GM18526 (cell line): ENCODE measurements around the gene PPM1H.

Experiments used
- POLR2A ChIP-seq: IDR thresholded peaks from 3 replicates; pipeline ENCODE4 v1.6.1; 2011; ENCODE audit not compliant: insufficient read length; ENCODE audit errors: extremely low read depth

Gene PPM1H

DNA sequence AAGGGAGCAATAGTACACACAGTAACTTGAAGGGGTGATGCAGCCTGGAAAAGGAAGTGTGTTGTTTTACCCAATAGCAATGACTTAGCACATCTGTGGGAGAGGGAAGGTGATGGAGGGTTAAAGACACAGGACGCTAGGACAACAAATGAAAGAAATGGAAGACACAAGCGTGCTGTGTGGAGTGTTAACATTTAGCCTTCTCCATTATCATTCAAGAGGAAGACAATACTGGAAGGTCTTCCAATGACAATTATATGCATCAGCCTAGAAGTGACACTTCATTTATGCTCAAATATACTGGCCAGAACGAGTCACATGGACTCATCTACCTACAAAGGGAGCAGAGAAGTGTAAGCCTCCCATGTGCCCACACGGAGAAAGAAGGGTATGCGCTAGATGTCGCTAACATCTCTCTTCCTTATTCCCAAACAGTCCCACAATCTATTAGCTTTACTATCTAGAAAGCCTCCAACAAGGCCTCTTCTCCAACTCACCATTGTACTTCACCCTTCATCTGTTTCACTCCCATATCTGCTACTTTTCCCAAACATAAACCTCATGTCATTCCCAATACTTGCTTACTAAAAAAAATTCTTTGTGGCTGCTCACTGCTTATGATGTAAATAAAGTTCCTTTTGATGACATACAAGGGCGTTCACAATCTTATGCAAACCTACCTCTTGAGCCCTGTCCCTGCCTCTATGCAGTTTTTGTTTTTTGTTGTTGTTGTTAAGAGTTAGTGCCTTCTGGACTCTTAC is 20.3 kb downstream of the PPM1H start:
- no peak for TF ChIP-seq POLR2A

DNA sequence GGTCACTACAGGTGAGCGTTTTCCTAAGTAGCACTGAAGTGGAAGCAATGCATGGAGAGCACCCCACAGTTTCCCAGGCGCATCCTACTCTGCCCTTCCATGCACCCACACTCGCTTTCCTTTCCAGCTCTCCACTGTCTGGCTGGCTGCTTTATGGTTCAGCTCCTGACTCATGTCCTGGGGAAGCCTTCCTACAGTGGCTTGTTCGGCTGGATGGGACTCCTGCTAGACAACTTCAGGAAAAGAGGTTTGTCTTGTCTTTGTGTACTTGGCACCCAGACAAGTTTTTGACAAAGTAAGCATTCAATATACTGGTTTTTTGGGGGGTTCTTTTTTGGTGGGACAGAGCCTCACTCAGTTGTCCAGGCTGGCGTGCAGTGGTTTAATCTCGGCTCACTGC is 21.6 kb downstream of the PPM1H start:
- no peak for TF ChIP-seq POLR2A

DNA sequence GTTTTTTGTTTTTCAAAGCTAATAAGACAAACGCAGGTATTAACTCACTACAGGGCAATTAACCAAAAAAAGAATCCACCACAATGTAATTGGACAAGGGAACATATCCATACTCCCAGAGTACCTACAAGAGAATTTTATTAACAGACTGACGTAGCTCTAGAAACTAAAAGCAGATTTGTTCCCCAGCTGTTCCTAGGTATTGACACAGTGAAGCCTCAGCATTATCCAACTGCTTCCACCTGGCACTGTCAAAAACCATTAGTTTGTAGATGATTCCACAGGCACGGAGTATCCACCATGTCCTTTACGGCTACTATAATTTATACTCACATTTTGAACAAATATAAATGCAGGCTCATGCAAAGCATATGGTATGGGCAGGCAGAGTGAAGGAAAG is 22.3 kb downstream of the PPM1H start:
- TF ChIP-seq POLR2A: no peak

DNA sequence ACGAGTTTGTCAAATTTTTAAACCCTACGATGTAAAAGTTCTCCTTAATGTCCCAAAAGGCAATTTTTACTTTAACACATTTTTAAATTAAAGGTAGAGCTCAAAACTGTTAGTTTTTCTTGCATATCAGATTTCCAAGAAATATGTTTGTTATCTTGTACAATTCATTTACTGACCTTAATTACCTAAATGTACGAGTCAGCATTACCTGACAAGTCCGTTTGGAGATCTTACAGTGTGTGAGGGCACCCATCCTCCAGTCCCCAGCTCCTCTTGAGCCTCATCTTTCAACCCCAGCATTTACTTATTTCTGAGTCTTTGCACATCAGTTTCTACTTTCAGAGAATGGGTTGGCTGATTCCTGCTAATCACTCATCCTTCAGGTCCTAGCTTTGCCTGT is 23.7 kb downstream of the PPM1H start:
- TF ChIP-seq POLR2A: no peak

DNA sequence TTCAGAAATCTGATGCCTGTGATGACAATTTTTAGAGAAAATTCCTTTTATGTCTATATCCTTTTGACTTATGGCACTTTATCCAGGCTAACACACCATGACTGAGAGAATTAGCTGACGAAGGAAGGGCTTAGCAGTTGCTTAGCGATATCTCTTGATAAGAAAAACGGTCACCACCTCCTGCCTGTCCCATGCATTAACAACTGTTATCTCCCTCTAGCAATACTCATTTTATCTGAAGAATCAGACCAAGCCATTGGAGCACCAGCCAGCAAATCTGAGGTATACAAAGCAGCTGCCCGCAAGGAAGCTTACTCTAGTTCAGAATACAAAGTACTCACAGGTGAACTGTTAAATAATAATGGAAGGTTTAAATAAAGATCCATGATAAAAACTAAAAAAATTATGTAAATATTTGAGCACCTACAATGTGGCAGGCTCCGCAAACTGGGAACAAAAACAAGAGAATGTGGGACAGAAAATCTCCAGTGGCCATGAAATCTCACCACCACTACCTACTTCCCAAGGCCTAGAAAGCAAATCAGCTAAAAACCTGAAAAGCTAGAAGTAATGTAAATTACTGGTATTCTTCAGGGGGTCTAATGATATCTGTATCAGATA is 24.3 kb downstream of the PPM1H start:
- no peak for TF ChIP-seq POLR2A

DNA sequence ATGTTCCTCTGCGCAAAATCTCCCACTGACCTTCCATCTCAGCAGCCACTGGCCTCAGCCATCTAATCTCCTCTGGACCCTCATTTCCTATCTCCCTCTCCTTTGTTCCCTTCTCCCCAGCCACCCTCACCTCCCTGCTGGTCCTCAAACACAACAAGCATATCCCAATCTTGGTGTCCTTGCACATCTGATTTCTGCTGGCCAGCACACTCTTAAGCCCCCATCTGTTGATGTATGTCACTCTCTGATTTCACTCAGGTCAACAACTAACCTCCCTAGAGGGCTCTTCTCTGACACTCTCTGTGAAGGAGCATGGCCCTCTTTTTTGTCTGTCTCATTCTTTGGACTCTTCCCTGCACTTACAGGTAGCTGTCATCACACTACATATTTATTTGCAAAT is 25.6 kb downstream of the PPM1H start:
- TF ChIP-seq POLR2A: no peak

DNA sequence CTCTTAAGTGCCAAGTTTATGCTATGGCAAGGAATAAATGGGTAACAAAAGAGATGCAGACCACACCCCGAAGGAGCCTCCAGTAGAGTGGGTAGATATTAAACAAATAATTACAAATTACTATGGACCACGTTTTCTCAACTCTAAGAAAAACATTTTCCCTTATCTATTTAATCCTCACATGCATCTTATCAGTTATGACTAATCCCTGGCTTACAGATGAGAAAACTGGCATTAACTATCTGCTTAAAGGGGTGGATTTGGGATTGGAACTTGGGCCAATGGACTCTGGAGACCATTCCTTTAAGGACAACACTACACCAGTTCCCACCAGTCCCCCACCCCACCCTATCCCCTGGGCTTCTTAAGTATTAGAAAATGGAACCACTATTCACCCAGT is 26.3 kb downstream of the PPM1H start:
- no peak for TF ChIP-seq POLR2A

DNA sequence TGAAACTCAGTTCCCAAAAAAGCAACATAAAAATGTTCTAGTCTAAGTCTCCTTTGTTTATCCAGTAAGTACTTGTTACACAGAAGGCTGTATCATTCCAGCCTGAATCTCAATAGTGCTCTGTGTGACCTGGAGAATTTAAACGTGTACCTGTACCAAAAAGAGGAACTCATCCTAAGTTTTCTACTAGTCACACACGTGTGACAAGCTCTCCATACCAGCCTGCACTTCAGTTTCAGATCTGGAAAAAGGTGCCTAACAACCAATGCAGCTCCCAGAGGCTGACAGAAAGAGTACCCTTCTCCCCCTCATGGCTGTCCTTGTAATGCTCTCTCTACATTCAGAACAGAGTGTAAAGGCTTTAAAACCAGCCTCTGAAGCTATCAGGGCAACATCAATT is 27.4 kb downstream of the PPM1H start:
- TF ChIP-seq POLR2A: no peak

DNA sequence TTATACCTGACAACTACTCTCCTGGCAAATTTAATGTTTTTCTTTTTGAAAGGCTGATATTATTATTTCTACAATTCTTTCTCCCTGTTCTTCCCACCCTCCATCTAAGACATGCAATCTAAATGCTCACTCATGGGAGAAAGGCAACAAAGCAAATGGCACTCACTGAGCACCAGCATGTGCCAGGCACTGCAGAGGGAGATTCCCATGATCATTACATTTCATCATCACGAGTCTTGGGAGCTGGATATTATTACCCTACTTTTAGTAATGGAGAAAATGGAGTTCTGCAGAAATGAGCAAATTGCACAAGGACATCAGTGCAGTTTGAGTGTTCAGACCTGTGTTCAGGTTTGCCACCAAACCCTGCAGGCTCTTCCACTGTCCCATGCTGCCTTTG is 27.9 kb downstream of the PPM1H start:
- no peak for TF ChIP-seq POLR2A

DNA sequence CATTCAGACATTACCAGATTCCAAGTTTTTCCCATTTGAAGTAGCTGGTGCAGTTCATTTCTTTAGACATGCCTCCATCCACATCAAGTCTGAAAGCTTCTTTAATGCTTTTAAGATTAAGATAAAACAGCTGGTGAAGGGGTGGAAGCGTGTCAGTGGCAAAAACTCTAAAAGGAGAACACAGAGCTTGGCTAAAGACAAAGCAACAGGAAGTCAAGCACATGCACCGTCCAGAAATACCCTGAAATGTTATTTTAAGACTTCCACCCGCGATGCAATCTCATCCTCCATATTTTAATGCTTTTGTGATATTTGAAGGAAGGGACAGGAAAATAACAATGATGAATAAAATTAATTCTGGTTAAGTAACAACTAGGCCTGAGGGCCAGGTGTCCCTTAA is 31.8 kb downstream of the PPM1H start:
- no peak for TF ChIP-seq POLR2A

DNA sequence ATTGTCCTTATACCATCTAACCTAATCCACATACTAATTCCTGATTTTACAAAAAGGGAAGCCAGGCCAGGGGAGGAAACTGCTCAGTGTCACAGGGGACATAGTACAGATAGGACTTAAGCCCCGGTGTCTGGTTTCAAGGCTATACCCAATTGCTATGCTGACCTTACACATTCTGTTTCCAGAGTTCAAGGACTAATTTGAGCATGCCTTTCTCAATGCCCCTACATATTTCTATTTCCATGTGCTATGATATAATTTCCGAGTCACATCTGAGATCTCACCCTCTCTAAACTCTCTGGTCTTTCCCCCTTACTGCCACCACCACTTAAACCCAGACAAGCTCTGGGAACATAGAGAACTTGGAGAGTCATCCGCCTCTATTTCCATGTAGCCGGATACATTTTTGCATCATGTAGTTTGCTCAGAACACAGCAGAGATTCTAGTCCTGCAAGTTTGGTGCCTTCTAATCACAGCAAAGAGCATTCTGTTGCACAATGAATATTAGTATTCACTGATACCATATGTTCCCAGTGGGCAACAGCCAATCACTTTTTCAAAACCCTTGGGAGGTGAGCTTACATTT is 34.2 kb downstream of the PPM1H start:
- no peak for TF ChIP-seq POLR2A

DNA sequence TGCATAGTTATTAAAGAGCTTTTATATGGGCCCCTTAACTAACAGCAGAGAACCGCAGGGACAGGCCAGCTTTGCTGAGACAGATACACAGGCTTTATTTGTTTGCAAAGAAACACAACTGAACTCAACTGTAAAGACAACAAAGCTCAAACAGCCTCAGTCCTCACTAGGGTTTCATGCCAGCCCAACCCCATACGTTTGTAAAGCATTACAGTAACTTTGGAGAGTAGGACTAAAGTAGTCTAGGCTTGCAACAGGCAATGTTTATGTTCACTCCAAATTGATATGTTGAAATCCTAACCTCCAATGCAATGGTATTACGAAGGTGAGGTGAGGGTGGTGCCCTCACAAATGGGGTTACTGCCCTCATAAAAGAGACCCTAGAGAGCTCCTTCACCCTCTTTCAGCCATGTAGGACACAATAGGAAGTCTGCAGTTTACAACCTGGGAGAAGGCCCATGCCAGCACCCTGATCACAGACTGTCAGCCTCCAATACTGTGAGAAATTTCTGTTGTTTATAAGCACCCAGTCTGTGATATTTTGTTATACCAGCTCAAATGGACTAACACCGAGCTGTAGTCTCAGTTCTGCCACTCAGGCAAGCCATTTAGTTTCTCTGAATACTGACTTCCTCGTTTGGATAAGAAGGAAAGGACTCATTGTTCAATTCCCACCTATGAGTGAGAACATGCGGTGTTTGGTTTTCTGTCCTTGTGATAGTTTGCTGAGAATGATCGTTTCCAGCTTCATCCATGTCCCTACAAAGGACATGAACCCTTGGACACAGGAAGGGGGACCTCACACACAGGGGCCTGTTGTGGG is 35.2 kb downstream of the PPM1H start:
- TF ChIP-seq POLR2A: no peak

DNA sequence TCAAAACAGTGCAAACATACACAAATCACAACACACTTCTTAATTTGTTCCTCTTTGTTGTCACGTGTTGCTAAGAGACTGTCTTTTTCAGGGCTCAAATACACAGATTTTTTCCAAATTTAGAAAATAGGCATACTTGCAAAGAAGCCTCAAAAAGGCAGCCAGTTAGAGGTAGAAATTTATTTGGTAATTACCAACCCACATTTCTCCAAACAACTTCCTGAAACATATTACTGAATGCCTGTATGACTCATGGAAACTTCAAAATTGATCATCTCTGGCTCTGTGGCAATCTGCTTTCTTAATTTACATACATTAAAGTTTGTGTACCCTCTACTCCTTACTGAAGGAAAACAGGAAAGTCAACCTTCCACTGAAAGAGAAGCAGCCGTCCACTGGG is 36.4 kb downstream of the PPM1H start:
- no peak for TF ChIP-seq POLR2A

DNA sequence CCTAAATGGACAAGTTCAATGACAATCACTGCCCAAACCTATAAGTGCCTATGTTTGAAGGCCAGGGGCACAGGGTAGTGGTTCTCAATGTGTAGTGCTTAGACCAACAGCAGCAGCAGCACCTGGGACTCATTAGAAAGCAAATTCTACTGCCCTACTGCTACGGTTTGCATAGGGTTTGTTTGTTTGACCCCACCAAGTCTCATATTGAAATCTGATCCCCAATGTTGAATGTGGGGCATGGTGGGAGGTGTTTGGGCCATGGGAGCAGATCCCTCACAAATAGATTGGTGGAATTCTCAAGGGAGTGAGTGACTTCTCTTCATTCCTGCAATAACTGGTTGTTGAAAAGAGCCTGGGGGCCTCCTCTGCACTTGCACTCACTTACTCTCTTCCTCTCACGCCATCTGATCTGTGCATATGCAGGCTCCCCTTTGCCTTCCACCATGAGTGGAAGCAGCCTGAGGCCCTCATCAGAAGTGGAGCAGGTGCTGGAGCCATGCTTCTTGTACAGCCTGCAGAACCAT is 39.5 kb downstream of the PPM1H start:
- no peak for TF ChIP-seq POLR2A

DNA sequence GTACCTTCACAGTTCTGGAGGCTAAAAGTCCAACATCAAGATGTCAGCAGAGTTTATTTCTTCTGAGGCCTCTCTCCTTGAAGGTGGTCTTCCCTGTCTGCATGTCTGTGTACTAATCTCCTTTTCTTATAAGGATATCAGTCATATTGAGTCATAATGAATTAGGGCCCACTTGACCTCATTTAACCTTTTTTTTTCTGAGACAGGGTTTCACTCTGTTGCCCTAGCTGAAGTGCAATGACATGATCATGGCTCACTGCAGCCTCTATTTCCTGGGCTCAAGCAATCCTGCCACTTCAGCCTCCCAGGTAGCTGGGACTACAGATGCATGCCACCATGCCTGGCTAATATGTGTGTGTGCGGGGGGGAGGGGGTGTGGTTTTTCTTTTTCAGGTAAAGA is 41.7 kb downstream of the PPM1H start:
- TF ChIP-seq POLR2A: no peak
